ENCODE data around the gene HTR4. TPM values are rescaled to one million over a fixed set of nuclear protein-coding genes. Genes with fewer than 3 reads are reported as not detected.

The HTR4 gene
- polyA plus RNA-seq, 1 experiment, result not detected

DNA sequence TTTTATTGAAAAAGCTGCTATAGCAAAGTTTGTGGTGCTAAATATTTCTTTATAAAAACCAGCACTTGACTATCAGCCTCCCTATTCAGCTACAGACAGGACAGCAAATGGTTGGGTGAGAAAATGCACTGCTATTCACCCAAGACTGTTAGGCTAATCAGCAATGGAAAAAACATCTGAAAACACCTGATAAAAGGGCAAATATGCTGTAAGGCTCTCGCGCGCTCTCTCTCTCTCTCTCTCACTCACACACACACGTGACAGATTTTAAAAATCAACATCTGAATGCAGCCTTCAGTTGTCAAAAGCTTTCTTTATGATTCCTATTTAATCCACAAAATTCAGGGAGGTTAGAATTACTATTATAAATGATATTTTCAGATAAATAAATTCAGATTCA, 80.2 kb downstream of the HTR4 start:
- CTCF ChIA-PET, result interaction anchor here (0.6 kb wide), 1 partner anchor 157 kb away, joined by 4 read pairs; no protein-coding TSS in a partner anchor
- H3K9me3 ChIP-seq (ENCODE audit: control insufficient read depth, insufficient read depth, low read length), result no peaks in the 10 kb centered on the region
- no peak overlapping the region for H3K27ac ChIP-seq (ENCODE audit: low read depth, low read length)
- H3K4me3 ChIP-seq (ENCODE audit: low read depth, low read length), result no peak overlapping the region
- POLR2A ChIA-PET, result no interaction called here
- TF ChIP-seq, protein P1, sequence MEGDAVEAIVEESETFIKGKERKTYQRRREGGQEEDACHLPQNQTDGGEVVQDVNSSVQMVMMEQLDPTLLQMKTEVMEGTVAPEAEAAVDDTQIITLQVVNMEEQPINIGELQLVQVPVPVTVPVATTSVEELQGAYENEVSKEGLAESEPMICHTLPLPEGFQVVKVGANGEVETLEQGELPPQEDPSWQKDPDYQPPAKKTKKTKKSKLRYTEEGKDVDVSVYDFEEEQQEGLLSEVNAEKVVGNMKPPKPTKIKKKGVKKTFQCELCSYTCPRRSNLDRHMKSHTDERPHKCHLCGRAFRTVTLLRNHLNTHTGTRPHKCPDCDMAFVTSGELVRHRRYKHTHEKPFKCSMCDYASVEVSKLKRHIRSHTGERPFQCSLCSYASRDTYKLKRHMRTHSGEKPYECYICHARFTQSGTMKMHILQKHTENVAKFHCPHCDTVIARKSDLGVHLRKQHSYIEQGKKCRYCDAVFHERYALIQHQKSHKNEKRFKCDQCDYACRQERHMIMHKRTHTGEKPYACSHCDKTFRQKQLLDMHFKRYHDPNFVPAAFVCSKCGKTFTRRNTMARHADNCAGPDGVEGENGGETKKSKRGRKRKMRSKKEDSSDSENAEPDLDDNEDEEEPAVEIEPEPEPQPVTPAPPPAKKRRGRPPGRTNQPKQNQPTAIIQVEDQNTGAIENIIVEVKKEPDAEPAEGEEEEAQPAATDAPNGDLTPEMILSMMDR (IDR thresholded peaks at IDR 0.05; ENCODE audit: low read depth, low read length), result no peak
- no peak for DNase-seq (ENCODE audit: low read depth, low spot score)
- H3K27me3 ChIP-seq (ENCODE audit: control insufficient read depth, insufficient read depth, low read length), result no peaks in the 10 kb centered on the region

- Histone ChIP-seq H3K27ac (ENCODE audit: low read depth, low read length) (no peak overlapping the region), H3K27me3 (ENCODE audit: control insufficient read depth, insufficient read depth, low read length) (no peaks in the 10 kb centered on the region), H3K9me3 (ENCODE audit: control insufficient read depth, insufficient read depth, low read length) (no peaks in the 10 kb centered on the region), H3K4me3 (ENCODE audit: low read depth, low read length) (no peak overlapping the region)
- TF ChIP-seq, protein P1 (IDR thresholded peaks at IDR 0.05; ENCODE audit: low read depth, low read length), result no peak
- DNase-seq (ENCODE audit: low read depth, low spot score), result no peak
- ChIA-PET POLR2A (no interaction called here), CTCF (no interaction called here)
Measured at GRCh38 chr5:148573374-148573773, 81.0 kb downstream of the HTR4 start.

GRCh38 chr5:148569948-148570347, 84.4 kb downstream of the HTR4 start:
- no peak for DNase-seq (ENCODE audit: low read depth, low spot score)
- Histone ChIP-seq H3K9me3 (ENCODE audit: control insufficient read depth, insufficient read depth, low read length) (no peaks in the 10 kb centered on the region), H3K4me3 (ENCODE audit: low read depth, low read length) (no peak overlapping the region), H3K27ac (ENCODE audit: low read depth, low read length) (no peak overlapping the region), H3K27me3 (ENCODE audit: control insufficient read depth, insufficient read depth, low read length) (no peaks in the 10 kb centered on the region)
- TF ChIP-seq, protein P1 (IDR thresholded peaks at IDR 0.05; ENCODE audit: low read depth, low read length), result no peak
- POLR2A ChIA-PET, result no interaction called here
- CTCF ChIA-PET, result no interaction called here

GRCh38 chr5:148565148-148565547, 89.2 kb downstream of the HTR4 start:
- Histone ChIP-seq H3K27me3 (ENCODE audit: control insufficient read depth, insufficient read depth, low read length) (no peaks in the 10 kb centered on the region), H3K9me3 (ENCODE audit: control insufficient read depth, insufficient read depth, low read length) (no peaks in the 10 kb centered on the region), H3K27ac (ENCODE audit: low read depth, low read length) (no peak overlapping the region), H3K4me3 (ENCODE audit: low read depth, low read length) (no peak overlapping the region)
- CTCF ChIA-PET, result no interaction called here
- TF ChIP-seq, protein P1 (IDR thresholded peaks at IDR 0.05; ENCODE audit: low read depth, low read length), result no peak
- DNase-seq (ENCODE audit: low read depth, low spot score), result no peak
- POLR2A ChIA-PET, result no interaction called here

GRCh38 chr5:148563021-148563420, 91.3 kb downstream of the HTR4 start:
- Histone ChIP-seq H3K4me3 (ENCODE audit: low read depth, low read length) (no peak overlapping the region), H3K27ac (ENCODE audit: low read depth, low read length) (no peak overlapping the region), H3K9me3 (ENCODE audit: control insufficient read depth, insufficient read depth, low read length) (no peaks in the 10 kb centered on the region), H3K27me3 (ENCODE audit: control insufficient read depth, insufficient read depth, low read length) (no peaks in the 10 kb centered on the region)
- DNase-seq (ENCODE audit: low read depth, low spot score), result no peak
- ChIA-PET CTCF (interaction anchor here (0.7 kb wide), 1 partner anchor 168 kb away, joined by 3 read pairs; no protein-coding TSS in a partner anchor), POLR2A (no interaction called here)
- TF ChIP-seq, protein P1 (IDR thresholded peaks at IDR 0.05; ENCODE audit: low read depth, low read length), result no peak
